AG09319 (cell line): ENCODE measurements around the gene CFAP100.
A peak's percentile ranks its signal among the peaks of the same experiment; 100 is the strongest.

Experiments
- DNase-seq: peaks from one replicate; pipeline ENCODE4 v3.0.0-alpha.2; 2010; ENCODE audit warnings: low read depth; ENCODE audit errors: extremely low read depth
- TF ChIP-seq, protein P1 (sequence below): IDR thresholded peaks from 2 replicates; pipeline ENCODE4 v1.5.1; 2011; ENCODE audit warnings: low read depth, mild to moderate bottlenecking, inconsistent platforms, low read length, moderate library complexity

Gene CFAP100

DNA sequence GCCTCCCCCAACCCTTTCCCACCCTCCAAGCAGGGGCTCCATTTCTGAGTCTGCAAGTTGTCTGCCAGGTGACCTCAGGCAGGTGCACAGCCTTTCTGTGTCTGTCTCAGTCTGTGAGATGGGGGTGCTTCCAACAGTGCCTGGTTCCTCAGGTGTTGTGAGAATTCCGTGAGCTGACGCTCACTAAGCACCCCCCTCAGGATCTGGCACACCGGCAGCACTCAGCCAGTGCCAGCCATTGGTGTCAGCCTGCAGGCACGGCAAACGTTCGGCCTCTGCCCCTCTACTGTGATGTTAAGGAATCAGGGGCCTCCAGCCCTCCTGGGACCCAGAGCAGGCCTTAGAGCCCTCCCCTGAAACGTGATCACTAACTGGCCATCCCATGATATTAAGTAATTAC is 39.9 kb upstream of the CFAP100 start:
- DNase-seq, result no peak
- TF ChIP-seq, protein P1, sequence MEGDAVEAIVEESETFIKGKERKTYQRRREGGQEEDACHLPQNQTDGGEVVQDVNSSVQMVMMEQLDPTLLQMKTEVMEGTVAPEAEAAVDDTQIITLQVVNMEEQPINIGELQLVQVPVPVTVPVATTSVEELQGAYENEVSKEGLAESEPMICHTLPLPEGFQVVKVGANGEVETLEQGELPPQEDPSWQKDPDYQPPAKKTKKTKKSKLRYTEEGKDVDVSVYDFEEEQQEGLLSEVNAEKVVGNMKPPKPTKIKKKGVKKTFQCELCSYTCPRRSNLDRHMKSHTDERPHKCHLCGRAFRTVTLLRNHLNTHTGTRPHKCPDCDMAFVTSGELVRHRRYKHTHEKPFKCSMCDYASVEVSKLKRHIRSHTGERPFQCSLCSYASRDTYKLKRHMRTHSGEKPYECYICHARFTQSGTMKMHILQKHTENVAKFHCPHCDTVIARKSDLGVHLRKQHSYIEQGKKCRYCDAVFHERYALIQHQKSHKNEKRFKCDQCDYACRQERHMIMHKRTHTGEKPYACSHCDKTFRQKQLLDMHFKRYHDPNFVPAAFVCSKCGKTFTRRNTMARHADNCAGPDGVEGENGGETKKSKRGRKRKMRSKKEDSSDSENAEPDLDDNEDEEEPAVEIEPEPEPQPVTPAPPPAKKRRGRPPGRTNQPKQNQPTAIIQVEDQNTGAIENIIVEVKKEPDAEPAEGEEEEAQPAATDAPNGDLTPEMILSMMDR, result no peak

DNA sequence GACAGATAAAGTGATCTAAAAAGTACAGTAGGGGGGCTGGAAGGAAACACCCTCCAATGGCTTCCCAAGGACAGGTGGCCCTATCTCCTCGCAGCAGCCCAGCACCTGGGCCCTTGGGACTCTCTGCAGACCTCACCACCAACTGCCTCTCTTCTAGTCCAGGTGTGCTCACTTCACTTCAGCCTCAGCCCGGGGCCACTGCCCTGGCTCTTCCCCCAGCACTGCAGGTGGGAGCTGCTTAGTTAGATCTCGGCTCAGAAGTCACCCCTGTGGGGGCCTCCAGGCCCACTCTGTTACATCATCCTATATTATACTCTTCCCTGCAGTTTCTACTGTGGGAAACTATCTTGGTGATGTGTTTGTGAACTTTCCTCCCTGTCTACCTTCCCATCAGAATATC is 39.5 kb upstream of the CFAP100 start:
- TF ChIP-seq, protein P1, result no peak
- DNase-seq, result no peak

DNA sequence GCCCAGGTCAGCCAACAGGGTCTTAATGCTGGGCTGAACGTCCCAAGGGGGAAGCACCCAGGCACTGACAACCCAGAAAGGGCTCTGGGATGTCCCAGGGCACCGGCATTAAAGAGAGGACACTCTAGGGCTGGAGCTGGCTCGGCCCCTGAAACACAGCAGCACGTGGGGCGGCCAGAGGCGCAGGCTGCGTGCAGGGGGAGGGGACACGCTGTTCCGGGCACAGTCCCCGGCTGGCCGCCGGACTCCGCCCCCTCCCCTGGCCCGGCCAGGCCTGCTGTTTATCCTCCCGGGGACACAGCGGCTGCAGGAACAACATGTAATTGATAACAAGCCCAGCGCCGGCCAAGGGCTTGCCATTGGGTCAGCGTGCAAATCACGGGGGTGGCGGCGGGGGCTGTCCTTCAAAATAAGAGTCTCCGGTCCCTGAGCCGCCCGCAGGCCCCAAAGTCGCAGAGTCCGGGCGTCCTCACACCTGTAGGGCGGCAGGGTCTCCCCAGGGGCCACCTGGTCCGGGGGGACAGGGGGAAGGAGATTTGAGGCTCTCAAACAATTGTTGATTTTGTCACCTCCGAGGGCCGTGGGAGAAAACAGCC is 38.8 kb upstream of the CFAP100 start:
- DNase-seq, result peak; percentile 64
- TF ChIP-seq, protein P1, result no peak

- TF ChIP-seq, protein P1, result no peak
- no peak for DNase-seq
Measured at GRCh38 chr3:126356373-126357264, 38.1 kb upstream of the CFAP100 start.

- TF ChIP-seq, protein P1, result no peak
- peak; percentile 46 for DNase-seq
Measured at GRCh38 chr3:126357295-126358037, 37.2 kb upstream of the CFAP100 start, which contains the start of gene KLF15. Gene KLF15 (minus strand): TSS chr3:126357408. CDS start chr3:126352922, 4,486 bp downstream.

DNA sequence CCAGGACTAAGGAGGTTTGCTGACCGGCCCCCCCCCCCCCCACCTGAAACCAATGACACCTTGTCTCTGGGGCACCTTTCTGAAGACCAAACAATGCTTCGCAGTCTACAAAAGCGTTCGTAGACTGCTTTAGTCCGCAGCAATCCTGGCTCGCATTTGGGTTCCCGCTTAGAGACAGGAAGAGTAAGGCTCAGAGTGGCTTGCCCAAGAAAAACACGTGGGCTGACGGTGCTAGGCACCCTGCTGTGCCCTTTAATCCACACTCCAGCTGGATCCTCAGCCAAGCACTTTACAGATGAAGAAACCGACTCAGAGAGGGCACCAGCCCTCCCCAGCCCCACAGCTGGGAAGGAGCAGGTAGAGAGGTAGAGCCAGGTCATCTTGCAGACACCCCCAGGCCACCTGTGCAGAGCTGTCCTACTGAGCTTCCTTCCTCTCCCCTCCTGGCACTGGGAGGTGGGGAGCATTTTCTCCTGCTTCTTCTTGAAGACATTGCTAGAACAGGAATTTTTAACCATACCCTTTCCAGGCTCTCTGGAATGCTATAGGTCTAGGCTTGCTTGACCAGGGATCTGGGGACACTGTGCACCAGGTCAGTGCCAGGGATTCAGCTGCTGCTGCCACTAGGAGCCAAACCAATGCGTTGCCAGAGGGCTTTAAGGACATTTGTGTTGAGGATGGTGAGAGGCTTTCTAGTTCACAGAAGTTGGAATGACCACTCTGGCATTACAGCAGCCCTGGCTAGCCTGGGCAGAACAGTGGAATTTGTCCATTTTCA is 36.5 kb upstream of the CFAP100 start:
- DNase-seq, result no peak
- TF ChIP-seq, protein P1, result no peak
